Fibroblast of skin of right biceps (primary cell): ENCODE measurements around the gene FRMD8.
A peak's percentile ranks its signal among the peaks of the same experiment; 100 is the strongest.
"Not testable (repeated sequence)": the region's sequence is repeated elsewhere in the genome, so short reads cannot be mapped to it uniquely, and the experiment has no call there.

ENCODE experiments used
- DNase-seq: peaks from one replicate; pipeline ENCODE4 v3.0.0-alpha.2; 2013

Gene FRMD8

GRCh38 chr11:65437436-65438227 is 51.2 kb downstream of the FRMD8 start:
- peak; percentile 6 for DNase-seq

- DNase-seq, result peak; percentile 52
These were observed 52.1 kb downstream of the FRMD8 start for GRCh38 chr11:65438257-65439151.

- DNase-seq, result peak; percentile 14
These were observed 53.1 kb downstream of the FRMD8 start for GRCh38 chr11:65439331-65440181.

GRCh38 chr11:65440831-65441499 is 54.5 kb downstream of the FRMD8 start:
- peak; percentile 6 for DNase-seq

- DNase-seq, result peak; percentile 6
These were observed 56.5 kb downstream of the FRMD8 start for GRCh38 chr11:65442842-65443331.

GRCh38 chr11:65444314-65445051 is 58.0 kb downstream of the FRMD8 start:
- peak; percentile 7 for DNase-seq

GRCh38 chr11:65445101-65445603 is 58.7 kb downstream of the FRMD8 start:
- DNase-seq, result peak; percentile 7

- DNase-seq, result peak; percentile 12
These were observed 59.4 kb downstream of the FRMD8 start for GRCh38 chr11:65445604-65446445.

GRCh38 chr11:65446446-65447277 is 60.2 kb downstream of the FRMD8 start:
- DNase-seq, result no peak

- DNase-seq, result no peak
These were observed 61.6 kb downstream of the FRMD8 start for GRCh38 chr11:65448074-65448417.

GRCh38 chr11:65448418-65449105 is 62.1 kb downstream of the FRMD8 start:
- DNase-seq, result no peak

GRCh38 chr11:65451301-65451700 is 64.9 kb downstream of the FRMD8 start:
- not testable (repeated sequence) for DNase-seq

- DNase-seq, result not testable (repeated sequence)
These were observed 65.8 kb downstream of the FRMD8 start for GRCh38 chr11:65452259-65452658.

GRCh38 chr11:65452806-65453490 is 66.5 kb downstream of the FRMD8 start:
- DNase-seq, result peak; percentile 96

GRCh38 chr11:65454311-65454695 is 67.9 kb downstream of the FRMD8 start:
- peak; percentile 87 for DNase-seq

- peak; percentile 89 for DNase-seq
These were observed 68.4 kb downstream of the FRMD8 start for GRCh38 chr11:65454696-65455456.

GRCh38 chr11:65456418-65456817 is 70.0 kb downstream of the FRMD8 start:
- DNase-seq, result no peak
